ENCODE data around the gene TBRG4.

The TBRG4 gene

GRCh38 chr7:45089341-45089891 is 22.1 kb downstream of the TBRG4 start:
- peak; percentile 78 to 99 (median 94) for DNase-seq

GRCh38 chr7:45088821-45089340 is 22.6 kb downstream of the TBRG4 start, which contains the start of gene NACAD:
Gene NACAD (minus strand): TSS chr7:45088969. CDS start chr7:45088894, 75 bp downstream.
- DNase-seq = peak; percentile 69 to 99 (median 92)

GRCh38 chr7:45088146-45088701 is 23.3 kb downstream of the TBRG4 start:
- peak in 8 of 51 donors; percentile 19 to 66 (median 32) for DNase-seq

GRCh38 chr7:45087301-45088145 is 24.0 kb downstream of the TBRG4 start:
- DNase-seq = peak in 1 of 51 donors; percentile 15

- DNase-seq = peak in 40 of 51 donors; percentile 4 to 92 (median 64)
These were observed 25.0 kb downstream of the TBRG4 start for GRCh38 chr7:45086331-45087065.

GRCh38 chr7:45085619-45086200 is 25.8 kb downstream of the TBRG4 start:
- peak in 1 of 51 donors; percentile 24 for DNase-seq

- no peak for DNase-seq
These were observed 26.4 kb downstream of the TBRG4 start for GRCh38 chr7:45084901-45085618.

GRCh38 chr7:45084336-45084735 is 27.2 kb downstream of the TBRG4 start:
- DNase-seq = no peak

GRCh38 chr7:45082831-45083331 is 28.6 kb downstream of the TBRG4 start:
- DNase-seq = no peak

GRCh38 chr7:45082031-45082830 is 29.3 kb downstream of the TBRG4 start:
- peak in 40 of 51 donors; percentile 5 to 88 (median 54) for DNase-seq

GRCh38 chr7:45081670-45081974 is 29.9 kb downstream of the TBRG4 start:
- no peak for DNase-seq

GRCh38 chr7:45080958-45081669 is 30.4 kb downstream of the TBRG4 start:
- DNase-seq = no peak

GRCh38 chr7:45080265-45080957 is 31.1 kb downstream of the TBRG4 start:
- no peak for DNase-seq

- peak in 1 of 51 donors; percentile 28 for DNase-seq
These were observed 33.3 kb downstream of the TBRG4 start for GRCh38 chr7:45078125-45078681.

- DNase-seq = no peak
These were observed 33.9 kb downstream of the TBRG4 start for GRCh38 chr7:45077579-45077978.

- DNase-seq = no peak
These were observed 34.6 kb downstream of the TBRG4 start for GRCh38 chr7:45076946-45077345.

- DNase-seq = peak in 1 of 51 donors; percentile 35
These were observed 35.4 kb downstream of the TBRG4 start for GRCh38 chr7:45075871-45076796.

Measured in hypothalamus (tissue), 51 donors.